K562 (cell line): Measurements from ENCODE around the gene PTP4A1. TPM values are rescaled to one million over a fixed set of nuclear protein-coding genes. Genes with fewer than 3 reads are reported as not detected.

ENCODE experiments used
- ESRRA ChIP-seq: fragments of 450-650 bp; IDR thresholded peaks from 2 replicates; pipeline ENCODE4 v1.6.1; 2014; ENCODE audit warnings: low read depth, mild to moderate bottlenecking, moderate library complexity, borderline replicate concordance
- HDAC2 ChIP-seq: fragments of 450-650 bp; IDR thresholded peaks from 2 replicates; pipeline ENCODE4 v1.6.1; 2016; ENCODE audit warnings: mild to moderate bottlenecking
- MAFF ChIP-seq: IDR thresholded peaks from 2 replicates; pipeline ENCODE4 v1.6.1; 2012; ENCODE audit warnings: low read length, improper control_type of control experiment
- MBD1 ChIP-seq: fragments of 250-450 bp; sonication (Bioruptor Pico); IDR thresholded peaks from 2 replicates; pipeline ENCODE4 v1.8.0; 2022; ENCODE audit warnings: inconsistent platforms
- MIER1 ChIP-seq: fragments of 450-650 bp; IDR thresholded peaks from 2 replicates; pipeline ENCODE4 v1.6.1; 2016; ENCODE audit warnings: antibody characterized with exemption, mild to moderate bottlenecking, low read depth
- NFYB ChIP-seq: IDR thresholded peaks from 2 replicates; pipeline ENCODE4 v1.6.1; 2011; ENCODE audit warnings: mild to moderate bottlenecking, moderate library complexity; ENCODE audit not compliant: insufficient read length; ENCODE audit errors: extremely low read depth
- SOX6 ChIP-seq: fragments of 450-650 bp; IDR thresholded peaks from 2 replicates; pipeline ENCODE4 v1.6.1; 2014; ENCODE audit warnings: mild to moderate bottlenecking
- ZBTB40 ChIP-seq, 2 experiments: fragments of 450-650 bp in 1 of 2; sonication (generic) in 1 of 2; formaldehyde crosslinking in 1 of 2; IDR thresholded peaks; 2 replicates each; pipeline versions ENCODE4 v1.7.1 to v1.9.0; 2016 to 2022; ENCODE audit warnings: inconsistent platforms in 1 of 2, mild to moderate bottlenecking in 1 of 2, missing genetic modification reagents in 1 of 2
- ZBTB49 ChIP-seq: sonication (generic); formaldehyde crosslinking; IDR thresholded peaks from 2 replicates; pipeline ENCODE4 v1.8.0; 2022; ENCODE audit warnings: missing genetic modification reagents, mild to moderate bottlenecking, borderline replicate concordance
- ZNF395 ChIP-seq: fragments of 200-800 bp; sonication (Bioruptor generic); IDR thresholded peaks from 2 replicates; pipeline ENCODE4 v1.6.1; 2017; ENCODE audit warnings: missing genetic modification characterization, missing compliant biosample characterization
- ZNF785 ChIP-seq: fragments of 250-450 bp; sonication (Bioruptor Pico); IDR thresholded peaks from 2 replicates; pipeline ENCODE4 v1.4.0; 2020; ENCODE audit warnings: mild to moderate bottlenecking
- ZNF830 ChIP-seq: fragments of 250-450 bp; sonication (Bioruptor Pico); IDR thresholded peaks from 2 replicates; pipeline ENCODE4 v1.5.0; 2021; ENCODE audit warnings: mild to moderate bottlenecking
- polyA plus RNA-seq, 8 experiments: library from polyadenylated mRNA; depleted of rRNA in 4 of 8; stranded (reverse) in 5 of 8; unstranded in 3 of 8; fragments of >200 nt; fragmentation: Nextera tagmentation in 2 of 8; fragmentation: Illumina TruSeq in 1 of 8; extraction: Ambion mirVana in 2 of 8; extraction: Trizol in 1 of 8; gene quantifications; 2 replicates each; pipeline versions ENCODE4 v1.2.1 to v1.2.3, GENCODE V29; 2011 to 2014; ENCODE audit warnings: inconsistent platforms in 1 of 8, missing spikeins in 1 of 8
- total RNA-seq, 7 experiments: library from RNA; depleted of rRNA in 6 of 7; stranded (reverse); fragments of >200 nt in 6 of 7; fragmentation: Illumina TruSeq in 2 of 7; extraction: Trizol in 2 of 7; gene quantifications; 2 replicates each; pipeline versions ENCODE4 v1.2.1 to v1.2.3, GENCODE V29; 2011 to 2021; ENCODE audit warnings: low replicate concordance in 1 of 7

PTP4A1 gene
- total and polyA plus RNA-seq, 9 of the 15 experiments (the other 6 are each of a cell fraction or from before 2014, with no cell fraction given) = 3.7 to 67.5 (median 13.1) TPM

- TF ChIP-seq ZNF830 (CRISPR knock-in tag) = no peak
- TF ChIP-seq ZNF785 (CRISPR knock-in tag) = no peak
- TF ChIP-seq ESRRA = 0 out of 2 replicates have a peak, but pooled peaks have one; percentile 19
- TF ChIP-seq MIER1 = no peak
- TF ChIP-seq HDAC2 = peak; percentile 77; the same call in 1 of the 2 replicates
- TF ChIP-seq ZBTB49 (CRISPR knock-in tag) = 0 out of 2 replicates have a peak, but pooled peaks have one; percentile 57
- peak; percentile 49; the same call in 1 of the 2 replicates for TF ChIP-seq SOX6
- TF ChIP-seq MBD1 (CRISPR knock-in tag) = no peak
- TF ChIP-seq ZNF395 = no peak
- no peak for TF ChIP-seq ZBTB40 (IDR thresholded peaks at IDR 0.05)
- TF ChIP-seq ZBTB40 (CRISPR knock-in tag; IDR thresholded peaks at IDR 0.05) = no peak
- peak; percentile 48 for TF ChIP-seq NFYB
- no peak for TF ChIP-seq MAFF
Measured at GRCh38 chr6:63572044-63572746, at the start of gene PTP4A1, which contains the start of gene LOC128125822 (continued).
